Lung microvascular endothelial cell (primary cell): ENCODE results near the gene ATG14. TPM values are rescaled to one million over a fixed set of nuclear protein-coding genes. Genes with fewer than 3 reads are reported as not detected.
"Not testable (repeated sequence)": the region's sequence is repeated elsewhere in the genome, so short reads cannot be mapped to it uniquely, and the experiment has no call there.

Source experiments
- DNase-seq, 2 donors: peaks; one replicate each; pipeline versions ENCODE4 v3.0.0 to v3.0.0-alpha.2; 2010; ENCODE audit warnings: low read depth in 2 of 2
- total RNA-seq: library from RNA; depleted of rRNA; stranded (reverse); fragments of >200 nt; gene quantifications from 2 replicates; pipeline ENCODE4 v1.2.1, GENCODE V29; 2014

Gene ATG14
- total RNA-seq, 1 donor from 2014 or later: 13.1 TPM

DNA sequence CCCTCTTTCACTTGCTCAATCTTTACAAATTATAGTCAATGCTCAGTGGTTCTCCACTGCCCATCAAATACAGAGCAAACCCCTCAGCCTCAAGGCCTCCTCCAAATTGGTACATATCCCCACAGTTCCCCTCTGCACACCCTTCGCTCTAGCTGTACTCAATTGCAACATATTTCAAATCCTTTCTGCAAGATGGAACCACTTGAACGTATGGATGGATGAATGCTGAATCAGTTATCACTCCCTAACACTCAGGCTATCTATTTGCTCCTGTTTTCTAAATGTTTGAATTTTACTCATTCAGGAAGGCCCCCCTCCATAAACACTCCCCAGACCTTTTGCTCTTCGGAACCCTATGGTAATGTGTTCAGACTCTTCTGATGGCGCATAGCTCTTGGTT is 24.5 kb downstream of the ATG14 start:
- no peak for DNase-seq

DNA sequence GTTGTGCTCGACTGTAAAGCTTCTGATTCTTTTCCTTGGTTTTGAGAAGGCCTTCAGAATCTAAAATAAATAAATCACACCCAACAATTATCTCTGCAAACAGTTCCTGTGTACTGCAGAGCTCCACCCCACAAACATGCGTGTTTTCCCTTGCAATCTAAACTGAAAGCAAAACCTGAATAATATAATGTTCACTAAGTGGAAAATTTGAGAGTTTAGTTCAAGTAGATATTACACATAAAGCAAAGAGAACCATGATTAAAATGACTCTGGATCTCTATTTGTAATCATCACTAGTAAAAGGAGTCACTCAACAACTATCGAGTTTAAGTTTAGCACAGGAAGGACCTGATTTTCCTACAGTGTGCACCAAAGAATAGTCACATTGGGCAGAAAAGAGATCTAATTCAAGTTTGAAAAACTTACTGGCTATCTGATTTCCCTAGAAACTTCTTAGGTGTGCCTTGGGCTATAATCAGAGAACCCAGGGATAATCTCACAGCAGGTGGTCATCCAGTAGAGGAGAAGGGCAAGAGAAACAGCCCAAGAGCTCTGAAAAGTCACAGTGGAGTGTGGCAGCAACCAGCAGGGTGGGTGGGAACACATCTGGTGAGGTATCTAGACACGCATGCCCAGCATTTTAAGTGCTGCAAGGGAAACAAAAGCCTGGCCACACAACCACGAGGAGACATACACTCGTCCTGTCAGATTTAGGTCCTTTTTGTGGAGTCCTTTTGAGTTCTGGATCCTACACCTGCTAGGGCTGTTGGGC is 25.4 kb downstream of the ATG14 start:
- DNase-seq: peak in 1 of 2 donors; percentile 7

DNA sequence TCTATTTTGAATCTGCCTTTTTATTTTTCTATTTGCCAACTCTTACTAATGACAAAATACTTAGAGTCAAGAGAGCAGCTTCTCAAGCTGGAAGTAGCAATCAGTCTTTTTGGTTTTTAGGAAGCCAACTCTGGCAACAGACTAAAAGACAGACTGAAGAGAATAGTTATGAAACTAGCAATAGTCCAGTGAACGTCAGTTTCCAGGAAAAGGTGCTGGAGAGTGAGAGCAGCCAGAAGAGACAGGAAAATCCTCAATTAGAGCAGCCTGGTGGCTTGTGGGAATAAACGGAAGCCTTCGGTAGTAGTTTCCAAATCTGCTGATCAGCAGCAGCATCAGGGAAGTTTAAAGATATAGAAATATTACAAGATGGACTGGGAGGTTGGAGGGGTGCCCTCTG is 27.1 kb downstream of the ATG14 start:
- DNase-seq: no peak

DNA sequence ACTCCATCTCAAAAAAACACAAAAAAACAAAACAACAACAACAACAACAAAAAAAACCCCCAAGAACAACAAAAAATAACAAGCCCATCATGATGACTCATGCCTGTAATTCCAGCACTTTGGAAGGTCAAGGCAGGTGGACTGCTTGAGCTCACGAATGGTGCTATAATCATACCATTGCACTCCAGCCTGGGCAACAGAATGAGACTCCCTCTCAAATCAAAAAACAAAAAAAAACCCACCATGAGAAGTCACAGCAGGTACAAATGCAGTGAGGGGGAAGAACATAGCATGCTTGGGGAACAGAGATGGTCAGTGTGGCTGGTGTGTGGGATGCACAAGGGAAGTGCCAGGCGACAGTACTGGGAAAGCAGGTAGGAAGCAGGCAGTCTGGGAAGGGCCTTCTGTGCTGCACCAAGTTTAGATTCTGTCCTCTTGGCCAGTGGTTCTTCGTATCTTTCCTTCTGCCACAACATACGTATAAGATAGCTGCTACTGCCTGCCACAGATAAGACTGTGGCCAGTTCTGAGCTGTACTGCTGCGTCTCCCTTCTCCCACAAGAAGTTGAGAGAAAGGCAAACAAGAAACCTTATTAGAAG is 28.0 kb downstream of the ATG14 start:
- no peak for DNase-seq

DNA sequence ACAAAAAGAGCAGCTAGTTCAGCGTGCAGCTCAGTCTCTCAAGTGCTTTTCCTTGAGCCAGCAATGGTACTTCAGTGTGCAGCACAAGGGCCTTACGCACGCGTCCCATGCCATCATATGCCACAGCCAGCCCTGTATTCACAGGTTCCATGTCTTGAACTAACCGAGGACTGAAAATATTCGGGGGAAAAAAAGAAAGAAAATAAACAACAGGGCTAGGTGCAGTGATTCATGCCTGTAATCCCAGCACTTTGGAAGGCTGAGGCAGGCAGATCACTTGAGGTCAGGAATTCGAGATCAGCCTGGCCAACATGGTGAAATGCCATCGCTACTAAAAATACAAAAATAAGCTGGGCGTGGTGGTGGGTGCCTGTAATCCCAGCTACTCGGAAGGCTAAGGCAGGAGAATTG is 28.6 kb downstream of the ATG14 start:
- DNase-seq: not testable (repeated sequence)

DNA sequence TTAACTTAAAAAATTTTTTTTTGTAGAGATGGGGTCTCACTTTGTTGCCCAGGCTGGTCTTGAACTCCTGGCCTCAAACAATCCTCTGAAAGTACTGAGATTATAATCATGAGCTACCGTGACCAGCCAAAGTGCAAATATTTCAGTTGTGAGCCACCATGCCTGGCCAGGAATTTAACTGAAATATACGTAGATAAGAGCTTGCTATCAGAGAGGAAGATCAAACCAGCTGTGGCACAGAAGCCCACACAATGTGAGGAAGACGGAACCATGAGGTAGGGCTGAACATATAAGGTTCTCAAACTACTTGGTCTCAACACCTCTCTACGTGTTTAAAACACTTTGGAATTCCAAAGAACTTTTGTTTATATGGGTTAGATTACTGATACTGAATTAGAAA is 29.1 kb downstream of the ATG14 start:
- no peak for DNase-seq

DNA sequence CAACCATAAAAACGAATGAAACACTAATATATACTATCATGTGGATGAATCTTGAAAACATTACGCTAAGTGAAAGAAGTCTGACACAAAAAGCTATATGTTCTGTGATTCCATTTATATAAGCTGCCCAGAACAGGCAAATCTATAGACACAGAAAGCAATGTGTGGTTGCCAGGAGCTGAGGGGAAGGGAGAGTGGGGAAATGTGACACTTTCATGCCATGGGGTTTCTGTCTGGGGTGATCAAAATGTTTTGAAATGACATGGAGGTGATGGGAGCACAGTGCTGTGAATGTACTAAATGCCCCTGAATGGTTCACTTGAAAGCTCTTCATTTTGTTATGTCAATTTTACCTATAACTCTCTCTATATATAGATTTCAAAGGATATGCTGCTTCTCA is 30.1 kb downstream of the ATG14 start:
- DNase-seq: no peak

DNA sequence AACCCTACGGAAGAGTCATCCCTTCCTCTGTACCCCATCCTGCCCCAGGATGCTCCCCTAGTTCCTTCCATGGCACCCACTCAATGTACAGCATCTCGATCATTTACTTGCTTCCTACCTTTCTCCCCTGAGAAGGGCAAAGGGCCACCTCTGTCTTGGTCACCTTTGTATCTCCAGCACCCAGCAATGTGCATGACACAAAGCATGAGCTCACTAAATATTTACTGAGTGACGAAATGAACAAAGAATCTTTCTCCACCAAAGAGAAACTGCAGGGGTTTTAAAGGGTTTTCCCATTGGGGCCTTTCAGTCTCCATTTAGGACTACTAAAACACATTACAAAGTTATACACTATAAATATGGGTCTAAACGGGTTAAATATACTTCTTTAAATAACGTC is 30.6 kb downstream of the ATG14 start:
- DNase-seq: no peak

DNA sequence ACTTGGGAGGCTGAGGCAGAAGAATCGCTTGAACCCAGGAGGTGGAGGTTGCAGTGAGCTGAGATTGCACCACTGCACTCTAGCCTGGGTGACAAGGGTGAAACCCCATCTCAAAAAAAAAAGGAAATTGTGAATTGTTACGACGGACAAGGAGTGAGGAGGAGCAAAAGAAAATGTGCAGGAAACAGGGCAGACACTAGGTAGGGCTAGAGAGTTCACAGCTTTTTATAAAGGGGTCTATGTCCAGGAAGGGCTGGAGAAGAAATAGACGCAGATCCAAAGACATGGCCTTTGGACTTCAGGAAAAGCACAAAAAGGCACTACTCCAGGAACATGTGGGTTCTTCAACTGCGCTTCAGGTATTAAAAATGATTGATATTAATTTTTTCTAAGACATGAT is 34.4 kb downstream of the ATG14 start:
- no peak for DNase-seq

DNA sequence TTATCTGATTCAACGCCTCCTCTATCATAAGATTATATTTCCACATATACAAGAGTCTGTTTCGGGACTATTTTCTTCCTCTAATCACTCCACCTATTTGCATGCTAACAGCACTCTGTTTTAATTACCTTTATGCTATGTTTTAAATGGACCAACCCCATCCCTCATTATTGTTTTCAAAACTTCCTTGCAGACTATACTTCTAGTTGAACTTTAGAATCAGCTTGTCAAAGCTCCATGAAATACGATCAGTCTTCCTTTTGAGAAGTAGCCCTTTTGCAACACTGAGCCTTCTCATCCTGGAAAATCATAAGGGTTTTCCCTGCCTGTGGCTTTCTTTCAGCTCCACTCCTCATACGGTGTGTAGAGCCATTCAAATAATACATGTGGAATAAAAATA is 36.9 kb downstream of the ATG14 start:
- DNase-seq: no peak

DNA sequence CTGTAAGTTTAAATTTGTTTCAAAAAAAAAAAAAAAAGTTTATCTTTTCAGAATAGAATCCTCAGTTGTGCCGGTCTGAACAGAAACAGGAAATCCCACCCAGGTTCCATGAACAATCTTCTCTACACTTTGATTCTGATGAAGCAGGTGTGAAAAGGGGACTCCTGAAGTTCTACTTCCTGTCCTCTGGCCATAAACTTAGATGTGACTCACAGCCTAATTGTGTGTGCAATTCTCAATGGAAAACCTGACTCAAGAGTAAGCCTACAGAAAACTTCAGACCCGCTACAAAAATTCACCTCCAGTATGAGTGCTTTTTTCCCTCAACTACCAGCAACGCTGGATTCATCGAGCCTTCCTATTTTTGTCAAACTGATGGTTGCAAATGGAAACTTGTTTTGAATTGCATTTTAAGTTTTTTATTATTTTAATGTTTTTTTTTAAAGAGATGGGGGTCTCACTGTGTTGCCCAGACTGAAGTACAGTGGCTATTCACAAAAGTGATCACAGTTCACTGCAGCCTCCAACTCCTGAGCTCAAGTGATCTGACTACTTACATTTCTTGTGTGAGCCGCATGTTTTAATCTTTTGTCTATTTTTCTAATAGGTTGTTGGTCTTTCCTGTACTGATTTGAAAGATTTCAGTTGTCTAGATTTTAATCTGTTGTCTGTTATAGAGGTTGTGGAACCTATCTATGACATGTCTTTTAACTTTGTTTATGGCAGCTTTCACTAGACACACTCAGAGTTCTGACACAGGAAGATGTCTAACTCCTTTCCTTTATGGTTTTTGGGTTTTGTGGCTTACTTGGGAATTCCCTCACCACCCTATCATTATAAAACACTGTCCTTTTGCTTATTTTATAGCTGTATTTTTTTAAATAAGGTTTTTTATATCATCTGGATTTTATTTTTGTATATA is 37.6 kb downstream of the ATG14 start:
- peak; percentile 60 to 64 for DNase-seq

DNA sequence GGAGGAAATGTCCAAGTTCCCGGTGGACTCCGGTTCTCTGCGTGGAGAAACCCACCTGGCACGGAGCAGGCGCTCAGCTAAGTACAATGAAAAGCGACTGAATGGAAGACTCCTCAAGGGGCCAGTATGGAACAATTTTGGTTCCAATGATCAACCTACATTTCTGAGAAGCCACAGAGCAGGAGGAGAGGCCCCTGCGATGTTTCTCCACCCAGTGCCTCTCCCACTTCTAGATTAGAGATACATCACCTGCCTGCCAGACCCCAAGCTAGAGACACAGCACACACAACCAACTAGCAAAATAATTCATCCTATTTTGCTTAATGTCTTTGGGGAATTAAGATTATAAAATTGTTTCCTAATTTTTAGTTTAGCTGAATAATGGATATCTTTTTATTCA is 38.8 kb downstream of the ATG14 start:
- no peak for DNase-seq

DNA sequence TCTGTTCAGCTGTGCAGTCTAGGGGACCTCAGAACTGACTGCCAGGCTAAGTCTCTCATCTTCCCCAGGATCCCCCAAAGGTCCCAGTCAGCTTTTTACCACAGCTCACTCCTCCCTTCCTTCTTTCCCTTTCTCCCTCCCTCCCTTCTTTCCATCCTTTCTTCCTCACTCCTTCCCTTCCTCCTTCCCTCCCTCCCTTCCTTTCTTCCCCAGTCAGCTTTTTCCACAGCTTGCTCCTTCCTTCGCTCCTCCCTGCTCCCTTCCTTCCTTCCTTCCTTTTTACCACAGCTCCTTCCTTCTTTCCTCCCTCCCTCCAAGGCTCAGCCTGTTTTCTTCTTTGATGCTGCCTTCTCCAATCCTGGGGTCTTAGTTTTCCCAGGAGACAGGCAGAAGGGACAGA is 39.2 kb downstream of the ATG14 start:
- no peak for DNase-seq

DNA sequence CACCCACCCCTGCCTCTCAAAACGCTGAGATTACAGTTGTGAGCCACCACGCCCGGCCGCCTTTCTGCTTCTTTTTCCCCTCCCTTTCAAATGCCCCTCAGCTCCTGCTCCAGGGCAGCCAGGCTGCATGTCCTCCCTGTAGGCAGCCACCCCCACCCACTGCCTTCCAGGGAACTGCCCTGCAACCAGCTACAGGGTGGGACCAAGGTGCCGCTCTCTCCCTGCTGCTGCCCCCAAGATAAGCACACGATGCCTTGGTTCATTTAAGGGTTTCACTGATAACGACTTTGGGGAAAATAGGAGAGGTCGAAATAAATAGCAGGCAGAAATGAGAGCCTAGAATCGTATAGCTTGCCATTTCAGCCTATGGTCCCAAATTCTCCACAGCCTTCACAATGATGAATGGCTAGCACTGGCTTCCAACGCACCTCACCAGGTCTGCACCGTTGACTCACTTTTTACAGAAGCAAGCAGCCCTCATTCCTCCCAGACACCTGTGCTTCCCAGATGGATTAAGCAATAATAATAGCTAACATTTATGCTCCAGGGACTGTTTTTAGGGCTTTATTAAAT is 40.7 kb downstream of the ATG14 start:
- no peak for DNase-seq

DNA sequence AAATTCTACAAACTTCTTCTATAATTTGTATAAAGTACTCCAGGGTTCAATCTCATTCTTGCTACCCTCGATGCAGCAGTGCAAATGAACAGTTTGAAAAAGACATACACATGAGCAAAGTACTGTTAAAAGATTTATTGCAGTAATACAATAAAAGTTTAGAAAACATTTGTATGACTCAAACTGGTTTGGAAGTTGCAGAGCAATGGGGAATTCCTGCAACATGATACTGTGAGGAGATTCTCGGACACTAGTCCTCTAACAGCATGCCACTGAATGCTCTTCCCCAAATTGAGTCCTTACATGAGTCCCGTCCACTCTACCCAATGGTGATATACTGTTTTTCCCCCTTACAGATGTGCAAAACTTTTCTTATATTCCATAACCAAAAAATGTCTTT is 45.4 kb downstream of the ATG14 start:
- peak; percentile 14 to 22 for DNase-seq

DNA sequence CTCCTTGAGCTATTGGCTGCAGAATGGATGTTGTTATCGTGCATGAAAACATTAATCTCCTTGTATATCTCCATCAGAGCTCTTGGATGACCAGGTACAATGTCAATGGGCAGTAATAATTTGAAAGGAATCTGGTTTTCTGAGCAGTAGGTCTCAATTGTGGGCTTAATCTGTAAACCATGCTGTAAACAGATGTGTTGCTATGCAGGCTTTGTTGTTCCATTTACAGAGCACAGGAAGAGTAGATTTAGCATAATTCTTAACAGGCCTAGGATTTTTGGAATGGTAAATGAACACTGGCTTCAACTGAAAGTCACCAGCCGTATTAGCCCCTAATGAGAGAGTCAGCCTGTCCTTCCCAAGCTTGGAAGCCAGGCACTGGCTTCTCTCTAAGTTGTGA is 50.4 kb downstream of the ATG14 start:
- DNase-seq: no peak

DNA sequence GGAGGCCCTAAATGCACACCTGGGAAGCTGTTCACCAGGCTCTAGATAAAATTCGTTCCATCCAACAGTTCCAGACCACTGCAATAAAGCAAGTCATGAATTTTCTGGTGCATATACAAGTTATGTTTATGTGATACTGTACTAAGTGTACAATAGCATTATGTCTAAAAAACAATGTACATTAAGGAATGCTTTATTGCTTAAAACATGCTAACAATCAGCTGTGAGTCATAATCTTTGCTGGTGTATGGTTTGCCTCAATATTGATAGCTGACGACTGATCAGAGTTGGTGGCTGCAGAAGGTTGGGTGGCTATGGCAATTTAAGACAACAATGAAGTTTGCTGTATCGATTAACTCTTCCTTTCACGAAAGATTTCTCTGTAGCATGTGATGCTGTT is 52.3 kb downstream of the ATG14 start:
- no peak for DNase-seq

DNA sequence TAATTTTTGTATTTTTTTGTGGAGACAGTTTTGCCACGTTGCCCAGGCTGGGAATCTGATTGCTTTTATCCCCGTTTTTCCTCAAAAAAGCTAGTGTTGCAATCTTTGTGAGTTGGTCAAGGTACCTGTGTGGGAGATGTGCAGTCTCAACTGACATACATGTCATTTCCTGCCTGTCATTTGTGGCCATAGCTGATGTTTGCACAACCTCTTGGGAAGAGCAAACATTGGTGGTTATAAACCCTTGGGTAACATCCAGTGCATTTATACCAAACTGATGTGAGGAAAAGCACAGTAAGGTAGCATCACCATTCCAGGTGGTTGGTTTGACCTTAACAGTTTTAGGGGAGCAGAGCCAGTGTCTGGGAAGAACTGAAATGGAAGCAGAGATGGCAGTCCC is 54.7 kb downstream of the ATG14 start:
- DNase-seq: no peak

DNA sequence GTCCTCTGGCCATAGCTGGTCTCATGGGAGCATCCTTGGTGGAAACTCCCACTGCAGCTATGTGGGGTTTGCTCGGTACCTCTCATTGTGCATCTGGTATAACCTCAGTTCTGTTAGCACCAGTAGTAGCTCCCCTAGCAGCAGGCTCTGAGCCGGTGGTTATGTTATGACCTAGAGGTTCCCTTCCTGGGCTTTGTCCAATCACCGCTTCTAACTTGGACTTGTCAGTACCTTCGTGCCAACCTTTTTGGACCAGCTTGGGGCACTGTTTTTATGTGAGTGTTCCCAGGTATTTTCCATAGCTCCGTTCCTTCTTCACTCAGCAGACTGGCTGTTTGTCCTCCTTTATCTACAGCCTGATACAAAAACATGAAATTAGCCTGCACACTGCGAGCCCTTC is 55.7 kb downstream of the ATG14 start:
- no peak for DNase-seq

DNA sequence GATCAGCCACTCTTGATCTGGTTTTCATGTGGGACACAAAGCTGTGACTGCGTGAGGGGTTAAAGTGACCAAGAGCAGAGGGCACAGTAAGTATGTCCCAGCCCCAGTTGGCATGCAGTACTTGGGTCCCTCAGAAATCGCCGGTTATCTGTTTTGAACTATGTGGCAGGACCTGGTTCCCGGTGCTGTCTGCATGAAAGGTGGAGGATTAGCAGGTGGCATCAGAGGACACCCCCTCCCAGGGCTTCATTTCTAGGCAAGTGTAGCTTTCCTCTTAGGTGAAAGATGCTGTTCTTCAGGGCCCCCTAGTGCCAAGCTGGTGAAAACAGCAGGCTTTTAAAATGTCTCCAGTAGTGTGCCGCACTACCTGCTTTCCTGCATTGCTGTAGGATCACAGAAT is 57.1 kb downstream of the ATG14 start:
- peak; percentile 65 to 78 for DNase-seq

DNA sequence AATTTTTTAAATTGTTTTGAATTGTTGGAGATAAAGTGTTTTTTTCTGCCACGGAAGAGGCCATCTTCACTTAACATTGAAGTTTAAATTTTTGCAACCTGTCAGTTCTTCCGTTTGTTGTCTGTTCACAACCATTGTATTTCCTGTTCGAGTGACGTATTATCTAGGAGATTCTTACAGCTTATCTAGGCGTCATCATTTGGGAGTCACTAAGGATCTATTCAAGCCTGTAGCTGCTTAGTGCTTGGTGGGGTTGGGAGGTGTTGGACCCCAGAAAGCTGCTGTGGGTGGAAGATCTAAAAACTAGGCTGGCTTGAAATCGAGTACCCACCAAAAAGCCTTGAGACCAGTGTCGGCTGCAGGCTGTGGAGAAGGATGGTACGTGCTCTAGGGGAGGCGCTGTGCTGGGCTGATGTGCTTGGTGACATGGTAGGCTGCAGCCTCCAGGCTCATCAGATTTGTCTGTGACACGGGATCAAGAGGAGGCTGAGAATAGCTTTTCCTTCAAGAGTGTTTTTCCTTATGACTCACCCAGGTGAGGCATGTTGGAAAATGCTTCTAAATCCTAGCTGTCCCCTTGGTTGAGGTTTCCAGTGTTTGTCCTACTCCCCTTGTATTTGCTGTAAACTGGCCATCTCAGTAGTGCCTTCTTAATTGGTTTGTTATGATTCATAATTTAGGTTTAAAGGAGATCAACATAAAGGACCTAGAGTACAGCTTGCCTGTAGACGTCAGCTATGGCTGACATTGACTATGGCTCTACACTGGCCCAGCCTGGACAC is 57.8 kb downstream of the ATG14 start:
- DNase-seq: no peak
